GM12878 (cell line): ENCODE data around the gene ABCA4. TPM values are rescaled to one million over a fixed set of nuclear protein-coding genes. Genes with fewer than 3 reads are reported as not detected.

Source experiments
- ATAC-seq: fragments of 200-7000 bp; cut with Tn5 transposase; 3 replicates; pipeline ENCODE4 v1.9.1; 2020; ENCODE audit warnings: mild to moderate bottlenecking, moderate library complexity
- BruUV-seq: library from RNA; stranded (reverse); fragments of 400-500 nt; replicated peaks from 2 replicates; lab custom pipeline; 2021; lab: Mats Ljungman, UMichigan
- CTCF ChIA-PET: fragments of 300-600 bp; sonication (Branson Sonifier 250); formaldehyde crosslinking; extraction: SDS; loops from one replicate; lab custom pipeline; 2021; ENCODE audit warnings: inconsistent platforms; lab: Yijun Ruan, JAX
- POLR2A ChIA-PET: fragments of 350-600 bp; formaldehyde crosslinking; extraction: SDS; loops from one replicate; lab custom pipeline; 2021; ENCODE audit warnings: inconsistent platforms; lab: Charles Lee
- RAD21 ChIA-PET: fragments of 300-600 bp; sonication (Branson Sonifier 250); formaldehyde crosslinking; loops from one replicate; lab custom pipeline; 2023; ENCODE audit warnings: antibody characterized with exemption; ENCODE audit not compliant: unreplicated experiment; lab: Charles Lee
- SMC1A ChIA-PET: fragments of 300-600 bp; sonication (Branson Sonifier 250); formaldehyde crosslinking; loops from one replicate; lab custom pipeline; 2023; ENCODE audit not compliant: unreplicated experiment, uncharacterized antibody; lab: Charles Lee
- DNase-seq: peaks from one replicate; pipeline ENCODE4 v3.0.0-alpha.2; 2011; ENCODE audit warnings: low read depth, low spot score
- FAIRE-seq: peaks from 3 replicates; lab custom pipeline; 2011; peaks lifted over from hg19 to GRCh38; lab: Jason Lieb, UNC
- H2AFZ ChIP-seq: 2 replicates; pipeline ENCODE4 v1.6.0; 2011; ENCODE audit warnings: low read depth, low read length, control low read depth; ENCODE audit not compliant: control insufficient read depth
- H3K27ac ChIP-seq: 2 replicates; pipeline ENCODE4 v1.5.1; 2011; ENCODE audit warnings: control low read depth; ENCODE audit not compliant: control insufficient read depth, insufficient read depth
- H3K27me3 ChIP-seq, 2 experiments: replicated peaks in 1 of 2; 2 replicates each; pipeline versions ENCODE4 v1.6.0 to v1.6.1; 2011; ENCODE audit warnings: low read length in 1 of 2; ENCODE audit not compliant: control insufficient read depth in 2 of 2, insufficient read depth in 2 of 2
- H3K36me3 ChIP-seq, 2 experiments: 2 replicates each; pipeline ENCODE4 v1.5.1; 2011; ENCODE audit warnings: low read length in 1 of 2; ENCODE audit not compliant: control insufficient read depth in 2 of 2, insufficient read depth in 2 of 2
- H3K4me1 ChIP-seq: 2 replicates; pipeline ENCODE4 v1.6.1; 2011; ENCODE audit warnings: mild to moderate bottlenecking, low read length, moderate library complexity, mixed read lengths; ENCODE audit not compliant: control insufficient read depth, insufficient read depth
- H3K4me2 ChIP-seq: 2 replicates; pipeline ENCODE4 v1.6.0; 2011; ENCODE audit warnings: control low read depth; ENCODE audit not compliant: control insufficient read depth, insufficient read depth
- H3K4me3 ChIP-seq: fragments of 200-600 bp; sonication (generic); 2 replicates; pipeline ENCODE4 v1.5.1; 2016
- H3K79me2 ChIP-seq: 2 replicates; pipeline ENCODE4 v1.6.0; 2011; ENCODE audit warnings: low read length; ENCODE audit not compliant: control insufficient read depth, insufficient read depth
- H3K9ac ChIP-seq: 2 replicates; pipeline ENCODE4 v1.8.0; 2011; ENCODE audit warnings: low read length, control low read depth, mixed read lengths; ENCODE audit not compliant: control insufficient read depth, insufficient read depth
- H3K9me3 ChIP-seq: replicated peaks from 3 replicates; pipeline ENCODE4 v1.5.1; 2011; ENCODE audit warnings: mild to moderate bottlenecking, low read length; ENCODE audit not compliant: control insufficient read depth, insufficient read depth
- H4K20me1 ChIP-seq: 2 replicates; pipeline ENCODE4 v1.6.0; 2011; ENCODE audit not compliant: control insufficient read depth, insufficient read depth
- CHD1 ChIP-seq: IDR thresholded peaks from 2 replicates; pipeline ENCODE4 v1.6.1; 2012; ENCODE audit warnings: low read depth, low read length, improper control_type of control experiment
- CREB1 ChIP-seq: IDR thresholded peaks from 2 replicates; pipeline ENCODE4 v1.6.1; 2012; ENCODE audit warnings: low read depth, mild to moderate bottlenecking, inconsistent platforms
- HCFC1 ChIP-seq: fragments of 150-350 bp; IDR thresholded peaks from 2 replicates; pipeline ENCODE4 v1.6.1; 2014; ENCODE audit warnings: low read length
- IRF4 ChIP-seq: IDR thresholded peaks from 2 replicates; pipeline ENCODE4 v1.6.1; 2011; ENCODE audit warnings: low read depth, low read length
- KAT2A ChIP-seq: conservative IDR thresholded peaks from 2 replicates; pipeline ENCODE4 v1.6.1; 2011; ENCODE audit warnings: low read depth, low read length; ENCODE audit not compliant: control insufficient read depth
- NBN ChIP-seq: fragments of 450-650 bp; IDR thresholded peaks from 2 replicates; pipeline ENCODE4 v1.6.1; 2016
- NFXL1 ChIP-seq: fragments of 450-650 bp; IDR thresholded peaks from 2 replicates; pipeline ENCODE4 v1.6.1; 2017; ENCODE audit warnings: antibody characterized with exemption, mild to moderate bottlenecking, borderline replicate concordance
- POLR2AphosphoS2 ChIP-seq: IDR thresholded peaks from 2 replicates; pipeline ENCODE4 v1.6.1; 2011; ENCODE audit warnings: low read depth, mild to moderate bottlenecking, low read length, improper control_type of control experiment, moderate library complexity
- RAD51 ChIP-seq: fragments of 450-650 bp; IDR thresholded peaks from 2 replicates; pipeline ENCODE4 v1.6.1; 2016; ENCODE audit warnings: moderate library complexity, mild to moderate bottlenecking, inconsistent platforms
- RELA ChIP-seq: fragments of 450-650 bp; IDR thresholded peaks from 2 replicates; pipeline ENCODE4 v1.8.0; 2014; ENCODE audit warnings: borderline replicate concordance; ENCODE audit not compliant: partially characterized antibody
- ZNF207 ChIP-seq: fragments of 450-650 bp; IDR thresholded peaks from 2 replicates; pipeline ENCODE4 v1.6.1; 2014; ENCODE audit warnings: antibody characterized with exemption, mild to moderate bottlenecking, borderline replicate concordance
- WGBS: methylation state at CpG from one replicate; pipeline ENCODE4 v1.1.6; 2016; ENCODE audit warnings: low lambda C conversion rate; ENCODE audit not compliant: insufficient replicate concordance, insufficient coverage; ENCODE audit errors: missing lambda C conversion rate; 5-methylcytosine and 5-hydroxymethylcytosine counted together
- in situ Hi-C: fragments of 300-500 bp; cut with MboI; formaldehyde crosslinking; loops from 9 replicates; pipeline ENCODE4 v1.14.3; 2018; ENCODE audit warnings: mixed read lengths
- intact Hi-C: fragments of 100-400 bp; cut with micrococcal nuclease; formaldehyde crosslinking; loops from one replicate; pipeline ENCODE4 v1.14.2; 2022; ENCODE audit not compliant: unreplicated experiment
- polyA plus RNA-seq, 11 experiments: library from polyadenylated mRNA; depleted of rRNA in 4 of 11; unstranded in 6 of 11; stranded (reverse) in 5 of 11; fragments of >200 nt; fragmentation: Nextera tagmentation in 4 of 11; fragmentation: Illumina TruSeq in 1 of 11; extraction: Ambion mirVana in 4 of 11; extraction: Trizol in 1 of 11; gene quantifications; 1 replicate in 1 of 11; 2 replicates in 10 of 11; pipeline versions ENCODE4 v1.2.1 to v1.2.3, GENCODE V29; 2011 to 2016; ENCODE audit warnings: inconsistent platforms in 2 of 11, missing spikeins in 2 of 11, low read depth in 1 of 11
- total RNA-seq, 4 experiments: library from RNA; depleted of rRNA in 3 of 4; stranded (reverse); fragments of >200 nt in 3 of 4; fragmentation: Illumina TruSeq in 1 of 4; extraction: Trizol in 1 of 4; gene quantifications; 2 replicates each; pipeline versions ENCODE4 v1.2.1 to v1.2.3, GENCODE V29; 2013 to 2021
- TF ChIP-seq, protein P1 (sequence below): fragments of 150-350 bp; IDR thresholded peaks from 2 replicates; pipeline ENCODE4 v1.6.1; 2014; ENCODE audit warnings: mild to moderate bottlenecking, low read depth, low read length
- TF ChIP-seq, protein P2 (sequence below), 3 experiments: IDR thresholded peaks in 2 of 3; conservative IDR thresholded peaks in 1 of 3; 2 replicates each; pipeline ENCODE4 v1.5.1; 2011; ENCODE audit warnings: low read depth in 3 of 3, low read length in 3 of 3, mild to moderate bottlenecking in 3 of 3, control low read depth in 2 of 3, moderate library complexity in 2 of 3, inconsistent platforms in 1 of 3, mixed read lengths in 1 of 3; ENCODE audit not compliant: control insufficient read depth in 2 of 3, insufficient read depth in 1 of 3; ENCODE audit errors: extremely low read depth in 1 of 3

ABCA4 gene
- total and polyA plus RNA-seq, 10 of the 15 experiments (the other 5 are each of a cell fraction or from before 2014, with no cell fraction given) = 0.03 to 0.28 (median 0.11) TPM; not detected in 3

DNA sequence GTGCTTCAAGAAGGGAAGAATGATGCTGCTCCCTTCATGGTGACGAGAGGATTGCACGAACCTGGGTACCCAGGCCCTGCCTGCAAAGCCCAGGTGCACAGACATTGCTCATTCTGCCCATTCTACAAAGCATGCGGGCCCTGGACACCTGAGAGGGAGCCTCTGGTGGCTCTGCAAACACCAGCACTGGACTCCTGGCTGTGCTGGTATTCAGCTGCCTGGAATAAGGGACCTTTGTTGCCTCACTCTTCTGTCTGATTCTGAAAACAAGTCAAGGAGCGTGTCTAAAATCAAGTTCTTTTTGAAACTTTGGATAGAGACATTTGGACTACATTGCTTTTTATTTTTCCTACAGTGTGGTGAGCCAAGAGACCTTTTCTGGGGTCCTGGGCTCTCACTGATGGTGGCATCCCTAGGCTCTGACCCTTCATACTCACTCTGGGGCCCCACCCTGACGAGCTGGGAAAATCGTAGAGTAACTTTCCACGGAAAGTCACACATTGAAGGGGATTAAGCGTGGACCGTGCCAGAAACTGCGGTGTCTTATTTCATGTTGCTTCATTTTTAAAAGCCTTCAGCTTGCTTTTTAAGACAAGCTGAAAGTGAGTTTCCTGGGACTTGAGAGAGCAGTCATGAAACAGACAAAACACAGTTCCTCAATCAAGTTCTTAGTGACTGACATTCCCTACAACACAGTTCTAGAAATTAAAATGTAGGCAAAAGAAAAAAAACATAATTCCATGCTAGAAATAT is 24.0 kb downstream of the ABCA4 start:
- intact Hi-C loops (no loop called here), in situ Hi-C loops (no loop called here)
- ATAC-seq (no peak), DNase-seq (no peak), FAIRE-seq (no peak)
- POLR2A ChIA-PET = no interaction called here
- no peak overlapping the region for H2AFZ ChIP-seq
- RAD21 ChIA-PET = no interaction called here
- no peaks in the 10 kb centered on the region for H3K9me3 ChIP-seq
- WGBS = 39% methylated on average over 10 of the region's 10 CpGs
- H3K9ac ChIP-seq = no peak overlapping the region
- H3K4me3 ChIP-seq = no peak overlapping the region
- H3K36me3 ChIP-seq = no peaks in the 10 kb centered on the region
- H3K4me1 ChIP-seq = peaks cover 7% of the 10 kb centered on the region
- H4K20me1 ChIP-seq = no peaks in the 10 kb centered on the region; the same call in 1 of the 2 replicates
- CTCF ChIA-PET = no interaction called here
- H3K79me2 ChIP-seq = no peaks in the 10 kb centered on the region
- H3K27me3 ChIP-seq = no peaks in the 10 kb centered on the region; a peak in 1 of 4 replicates
- no peak overlapping the region for H3K4me2 ChIP-seq
- no peak overlapping the region for H3K27ac ChIP-seq
- TF ChIP-seq, protein P1, sequence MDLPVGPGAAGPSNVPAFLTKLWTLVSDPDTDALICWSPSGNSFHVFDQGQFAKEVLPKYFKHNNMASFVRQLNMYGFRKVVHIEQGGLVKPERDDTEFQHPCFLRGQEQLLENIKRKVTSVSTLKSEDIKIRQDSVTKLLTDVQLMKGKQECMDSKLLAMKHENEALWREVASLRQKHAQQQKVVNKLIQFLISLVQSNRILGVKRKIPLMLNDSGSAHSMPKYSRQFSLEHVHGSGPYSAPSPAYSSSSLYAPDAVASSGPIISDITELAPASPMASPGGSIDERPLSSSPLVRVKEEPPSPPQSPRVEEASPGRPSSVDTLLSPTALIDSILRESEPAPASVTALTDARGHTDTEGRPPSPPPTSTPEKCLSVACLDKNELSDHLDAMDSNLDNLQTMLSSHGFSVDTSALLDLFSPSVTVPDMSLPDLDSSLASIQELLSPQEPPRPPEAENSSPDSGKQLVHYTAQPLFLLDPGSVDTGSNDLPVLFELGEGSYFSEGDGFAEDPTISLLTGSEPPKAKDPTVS = no peak
- TF ChIP-seq, protein P2, sequence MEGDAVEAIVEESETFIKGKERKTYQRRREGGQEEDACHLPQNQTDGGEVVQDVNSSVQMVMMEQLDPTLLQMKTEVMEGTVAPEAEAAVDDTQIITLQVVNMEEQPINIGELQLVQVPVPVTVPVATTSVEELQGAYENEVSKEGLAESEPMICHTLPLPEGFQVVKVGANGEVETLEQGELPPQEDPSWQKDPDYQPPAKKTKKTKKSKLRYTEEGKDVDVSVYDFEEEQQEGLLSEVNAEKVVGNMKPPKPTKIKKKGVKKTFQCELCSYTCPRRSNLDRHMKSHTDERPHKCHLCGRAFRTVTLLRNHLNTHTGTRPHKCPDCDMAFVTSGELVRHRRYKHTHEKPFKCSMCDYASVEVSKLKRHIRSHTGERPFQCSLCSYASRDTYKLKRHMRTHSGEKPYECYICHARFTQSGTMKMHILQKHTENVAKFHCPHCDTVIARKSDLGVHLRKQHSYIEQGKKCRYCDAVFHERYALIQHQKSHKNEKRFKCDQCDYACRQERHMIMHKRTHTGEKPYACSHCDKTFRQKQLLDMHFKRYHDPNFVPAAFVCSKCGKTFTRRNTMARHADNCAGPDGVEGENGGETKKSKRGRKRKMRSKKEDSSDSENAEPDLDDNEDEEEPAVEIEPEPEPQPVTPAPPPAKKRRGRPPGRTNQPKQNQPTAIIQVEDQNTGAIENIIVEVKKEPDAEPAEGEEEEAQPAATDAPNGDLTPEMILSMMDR (IDR thresholded peaks at IDR 0.05 in 2 of 3, conservative IDR thresholded peaks at IDR 0.05 in 1 of 3; ENCODE audit: control insufficient read depth in 2 of 3, extremely low read depth in 1 of 3, insufficient read depth in 1 of 3, low read depth in 3 of 3, low read length in 3 of 3) = no peak
- TF ChIP-seq NFXL1 (no peak), CREB1 (no peak), IRF4 (no peak), RELA (no peak), CHD1 (no peak), POLR2AphosphoS2 (no peak), ZNF207 (no peak), RAD51 (no peak), NBN (no peak), HCFC1 (no peak), KAT2A (no peak)
- no TSS peak for BruUV-seq
- SMC1A ChIA-PET = no interaction called here
